Naive thymus-derived CD4-positive, alpha-beta T cell (primary cell): ENCODE results near the gene NTM. TPM values are rescaled to one million over a fixed set of nuclear protein-coding genes. Genes with fewer than 3 reads are reported as not detected.

Source experiments
- ATAC-seq: fragments of 150-1000 bp; cut with Tn5 transposase; 2 replicates; pipeline ENCODE4 v1.10.0; 2021; ENCODE audit warnings: mild to moderate bottlenecking, moderate library complexity
- CTCF ChIA-PET: fragments of 350-600 bp; sonication (Branson Sonifier 250); formaldehyde crosslinking; loops from one replicate; lab custom pipeline; 2021; ENCODE audit warnings: antibody characterized with exemption; lab: Charles Lee
- POLR2A ChIA-PET: fragments of 350-600 bp; sonication (Branson Sonifier 250); formaldehyde crosslinking; loops from one replicate; lab custom pipeline; 2021; ENCODE audit warnings: antibody characterized with exemption, inconsistent platforms; lab: Charles Lee
- DNase-seq, 9 donors: peaks; one replicate each; pipeline versions ENCODE4 v3.0.0 to v3.0.0-alpha.2; 2020 to 2022; ENCODE audit warnings: mixed read lengths in 1 of 9
- H3K27ac ChIP-seq: one replicate; pipeline ENCODE4 v1.7.0; 2013; ENCODE audit warnings: mild to moderate bottlenecking, low read depth, low read length, moderate library complexity
- H3K27me3 ChIP-seq, 2 donors: one replicate each; pipeline ENCODE4 v1.7.0; 2013; ENCODE audit warnings: low read length in 2 of 2, mild to moderate bottlenecking in 2 of 2, moderate library complexity in 2 of 2; ENCODE audit not compliant: control insufficient read depth in 2 of 2, insufficient read depth in 2 of 2
- H3K36me3 ChIP-seq, 3 experiments: 1 replicate in 2 of 3; 2 replicates in 1 of 3; pipeline ENCODE4 v1.7.0; 2013; ENCODE audit warnings: low read length in 3 of 3, mild to moderate bottlenecking in 3 of 3, moderate library complexity in 1 of 3; ENCODE audit not compliant: insufficient read depth in 3 of 3, control insufficient read depth in 2 of 3
- H3K4me1 ChIP-seq, 2 donors: one replicate each; pipeline ENCODE4 v1.7.0; 2013; ENCODE audit warnings: low read length in 2 of 2, mild to moderate bottlenecking in 2 of 2, moderate library complexity in 1 of 2; ENCODE audit not compliant: control insufficient read depth in 2 of 2, insufficient read depth in 2 of 2
- H3K4me3 ChIP-seq: 2 replicates; pipeline ENCODE4 v1.7.0; 2013; ENCODE audit warnings: mild to moderate bottlenecking, low read length
- H3K9me3 ChIP-seq, 3 experiments: 1 replicate in 2 of 3; 2 replicates in 1 of 3; pipeline ENCODE4 v1.7.0; 2013; ENCODE audit warnings: low read length in 3 of 3; ENCODE audit not compliant: control insufficient read depth in 2 of 3
- H3K27ac Mint-ChIP-seq, 9 donors: one replicate each; pipeline ENCODE4 v1.8.0; 2020 to 2022; ENCODE audit warnings: mixed read lengths in 9 of 9, mild to moderate bottlenecking in 8 of 9, moderate library complexity in 5 of 9, inconsistent platforms in 2 of 9
- H3K27me3 Mint-ChIP-seq, 5 donors: one replicate each; pipeline ENCODE4 v1.8.0; 2021 to 2022; ENCODE audit warnings: mixed read lengths in 5 of 5, mild to moderate bottlenecking in 1 of 5
- H3K36me3 Mint-ChIP-seq, 5 donors: one replicate each; pipeline ENCODE4 v1.8.0; 2020 to 2022; ENCODE audit warnings: mixed read lengths in 5 of 5, mild to moderate bottlenecking in 3 of 5, inconsistent platforms in 1 of 5
- H3K4me1 Mint-ChIP-seq, 7 donors: one replicate each; pipeline ENCODE4 v1.8.0; 2020 to 2022; ENCODE audit warnings: mixed read lengths in 7 of 7, mild to moderate bottlenecking in 3 of 7, inconsistent platforms in 1 of 7
- H3K4me3 Mint-ChIP-seq, 10 donors: one replicate each; pipeline ENCODE4 v1.8.0; 2020 to 2022; ENCODE audit warnings: mild to moderate bottlenecking in 10 of 10, mixed read lengths in 10 of 10, moderate library complexity in 6 of 10, inconsistent platforms in 2 of 10
- H3K9me3 Mint-ChIP-seq, 11 donors: one replicate each; pipeline ENCODE4 v1.8.0; 2020 to 2022; ENCODE audit warnings: mixed read lengths in 11 of 11, mild to moderate bottlenecking in 4 of 11, inconsistent platforms in 1 of 11, moderate library complexity in 1 of 11
- intact Hi-C, 2 donors: fragments of 100-400 bp; cut with micrococcal nuclease; formaldehyde crosslinking; loops; one replicate each; pipeline ENCODE4 v1.15.1; 2023
- polyA plus RNA-seq, 2 donors: library from polyadenylated mRNA; unstranded; fragments of 300-500 nt; fragmentation: Illumina TruSeq; gene quantifications; one replicate each; pipeline ENCODE4 v1.2.3, GENCODE V29; 2021
- total RNA-seq, 6 experiments: library from RNA in 5 of 6; stranded (reverse) in 5 of 6; gene quantifications; 1 replicate in 5 of 6; 2 replicates in 1 of 6; pipeline ENCODE4 v1.2.3 and lab custom pipeline; 2021 to 2026

The NTM gene
- total and polyA plus RNA-seq, 7 experiments from 2014 or later: not detected

DNA sequence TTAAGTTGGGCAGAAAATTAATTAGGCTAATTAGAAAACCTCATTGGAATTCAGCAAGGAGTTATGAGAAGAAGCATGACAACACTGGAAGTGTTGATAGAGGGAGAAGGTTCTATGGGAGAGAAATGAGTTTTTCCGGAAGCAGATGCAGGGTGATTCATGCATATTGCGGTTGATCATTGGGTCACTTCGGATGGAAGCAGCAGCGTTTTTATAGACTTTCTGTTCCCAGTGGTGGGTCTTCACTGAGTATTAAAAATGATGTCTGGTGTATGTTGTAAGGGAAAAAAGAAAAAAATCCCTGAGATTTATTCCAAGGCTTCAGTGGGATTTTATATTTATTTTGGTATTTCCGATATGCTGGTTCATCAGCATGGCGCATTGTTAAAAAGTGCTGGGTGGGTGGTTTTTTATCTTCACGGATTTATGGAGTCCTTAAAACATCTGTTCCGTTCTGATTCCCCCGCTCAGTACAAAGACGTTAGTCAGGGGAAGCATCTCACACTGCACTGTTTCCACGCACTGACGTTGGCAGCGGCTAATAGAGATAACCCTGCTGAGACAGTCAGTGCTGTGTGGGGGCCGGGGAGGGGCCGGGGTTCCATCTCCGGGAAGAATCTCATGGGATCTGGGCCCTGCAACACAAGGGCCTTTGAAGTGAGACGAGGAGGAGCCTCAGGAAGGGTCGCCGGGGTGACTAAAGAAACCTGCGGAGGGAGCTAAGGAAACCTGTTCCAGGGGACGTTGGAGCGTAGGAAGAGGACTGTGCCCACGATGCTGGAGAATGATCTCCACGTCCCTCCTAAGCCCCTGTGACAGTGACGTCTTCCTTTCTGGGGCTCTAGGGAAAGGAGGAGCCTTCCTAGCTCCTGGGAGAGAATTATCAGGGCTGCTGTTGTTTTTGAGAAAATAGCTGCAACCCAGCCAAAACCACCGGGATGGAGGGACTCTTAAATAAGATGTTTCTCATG lies 390.0 kb downstream of the NTM start:
- intact Hi-C loops: no loop called here
- Histone ChIP-seq H3K36me3 (no peaks in the 10 kb centered on the region), H3K4me3 (no peak overlapping the region), H3K4me1 (no peaks in the 10 kb centered on the region), H3K27ac (no peak overlapping the region), H3K27me3 (no peaks in the 10 kb centered on the region), H3K9me3 (no peaks in the 10 kb centered on the region)
- CTCF ChIA-PET: no interaction called here
- H3K4me3 Mint-ChIP-seq: no peak overlapping the region
- H3K36me3 Mint-ChIP-seq: no peaks in the 10 kb centered on the region
- H3K9me3 Mint-ChIP-seq: peaks cover 0 to 6% (median 3%) of the 10 kb centered on the region in 11 donors
- no peaks in the 10 kb centered on the region for H3K4me1 Mint-ChIP-seq
- H3K27me3 Mint-ChIP-seq: peaks cover 0 to 6% (median 0%) of the 10 kb centered on the region in 5 donors
- no peak for ATAC-seq
- H3K27ac Mint-ChIP-seq: no peak overlapping the region
- POLR2A ChIA-PET: no interaction called here
- DNase-seq: no peak

DNA sequence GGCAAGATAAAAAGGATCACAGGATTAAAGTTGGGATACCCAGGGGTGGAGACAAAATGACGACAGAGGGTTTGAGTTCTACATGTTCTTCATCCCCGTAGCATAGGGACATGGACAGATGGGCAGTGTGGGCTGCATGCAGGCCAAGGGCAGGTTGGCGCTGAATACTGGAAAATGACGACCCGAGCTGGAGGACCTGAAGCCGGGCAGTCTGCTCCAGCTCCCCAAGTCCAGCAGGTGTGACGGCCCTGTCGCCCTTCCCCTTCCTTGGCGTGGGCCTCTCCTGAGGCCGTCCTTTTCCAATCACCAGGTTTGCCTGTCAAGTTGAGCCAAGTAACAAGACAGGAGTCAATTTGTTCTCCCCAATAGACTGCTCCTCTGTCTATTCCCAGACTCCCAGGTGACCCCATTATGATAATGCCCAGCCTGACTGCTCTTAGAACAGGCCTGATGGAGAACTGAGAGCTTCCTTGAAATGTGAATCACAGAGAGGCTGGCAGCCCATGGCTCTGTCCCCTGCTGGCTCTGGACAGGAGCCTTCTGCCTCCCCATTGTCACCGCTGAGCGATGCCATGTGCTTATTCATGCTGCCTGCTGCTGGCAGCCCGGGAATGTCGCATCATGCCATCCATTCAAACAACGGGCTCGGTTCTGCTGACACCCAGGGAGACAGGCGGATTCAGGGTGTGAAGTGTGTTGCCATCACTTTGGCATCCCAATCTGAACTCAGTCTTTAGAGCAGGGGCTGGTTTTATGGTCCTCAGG lies 392.1 kb downstream of the NTM start:
- Mint-ChIP-seq H3K27ac (no peak overlapping the region), H3K27me3 (peaks cover 0 to 6% (median 0%) of the 10 kb centered on the region in 5 donors), H3K4me1 (no peaks in the 10 kb centered on the region), H3K36me3 (no peaks in the 10 kb centered on the region), H3K4me3 (no peak overlapping the region), H3K9me3 (peaks cover 0 to 6% (median 2%) of the 10 kb centered on the region in 11 donors)
- DNase-seq (no peak), ATAC-seq (no peak)
- POLR2A ChIA-PET: no interaction called here
- intact Hi-C loops: no loop called here
- H3K4me1 ChIP-seq: no peaks in the 10 kb centered on the region
- H3K36me3 ChIP-seq: no peaks in the 10 kb centered on the region
- H3K4me3 ChIP-seq: no peak overlapping the region
- no peaks in the 10 kb centered on the region for H3K27me3 ChIP-seq
- no peak overlapping the region for H3K27ac ChIP-seq
- no peaks in the 10 kb centered on the region for H3K9me3 ChIP-seq
- CTCF ChIA-PET: no interaction called here

DNA sequence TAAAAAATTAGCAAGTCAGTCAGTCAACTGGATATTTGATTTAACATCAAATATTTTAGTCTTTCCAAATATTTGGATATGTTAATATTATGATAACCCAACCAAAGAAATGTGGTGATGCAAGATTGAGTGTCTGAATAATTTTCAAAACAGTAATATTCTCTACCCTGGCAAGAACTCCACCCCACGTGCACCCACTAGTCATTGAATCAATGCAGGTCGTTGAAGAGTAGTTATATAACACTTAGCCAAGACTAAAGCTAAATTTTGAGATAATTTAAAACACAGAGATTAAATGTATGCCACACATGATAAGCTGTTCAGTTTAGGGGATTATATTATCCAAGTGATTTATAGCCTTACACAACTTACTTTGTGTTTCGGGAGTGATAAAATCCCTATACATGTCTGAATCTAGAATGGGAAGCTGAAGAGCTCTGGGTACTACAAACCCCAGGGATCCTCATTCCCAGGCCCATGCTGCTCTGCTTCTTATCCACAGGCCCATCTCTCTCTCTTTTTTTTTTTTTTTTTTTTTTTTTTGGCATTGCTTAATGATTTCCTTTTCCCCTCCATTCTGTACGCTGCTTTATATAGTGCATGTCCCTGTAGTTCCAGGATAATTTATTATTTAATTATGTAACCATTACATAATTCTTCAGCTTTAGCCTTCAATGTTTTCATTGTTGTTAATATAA lies 392.9 kb downstream of the NTM start:
- Mint-ChIP-seq H3K27ac (no peak overlapping the region), H3K9me3 (peaks cover 0 to 6% (median 3%) of the 10 kb centered on the region in 11 donors), H3K4me1 (no peaks in the 10 kb centered on the region), H3K36me3 (no peaks in the 10 kb centered on the region), H3K4me3 (no peak overlapping the region), H3K27me3 (peaks cover 0 to 6% (median 0%) of the 10 kb centered on the region in 5 donors)
- Histone ChIP-seq H3K4me3 (no peak overlapping the region), H3K36me3 (no peaks in the 10 kb centered on the region), H3K9me3 (no peaks in the 10 kb centered on the region), H3K27me3 (no peaks in the 10 kb centered on the region), H3K27ac (no peak overlapping the region), H3K4me1 (no peaks in the 10 kb centered on the region)
- CTCF ChIA-PET: no interaction called here
- no peak for ATAC-seq
- intact Hi-C loops: no loop called here
- DNase-seq: no peak
- POLR2A ChIA-PET: no interaction called here

DNA sequence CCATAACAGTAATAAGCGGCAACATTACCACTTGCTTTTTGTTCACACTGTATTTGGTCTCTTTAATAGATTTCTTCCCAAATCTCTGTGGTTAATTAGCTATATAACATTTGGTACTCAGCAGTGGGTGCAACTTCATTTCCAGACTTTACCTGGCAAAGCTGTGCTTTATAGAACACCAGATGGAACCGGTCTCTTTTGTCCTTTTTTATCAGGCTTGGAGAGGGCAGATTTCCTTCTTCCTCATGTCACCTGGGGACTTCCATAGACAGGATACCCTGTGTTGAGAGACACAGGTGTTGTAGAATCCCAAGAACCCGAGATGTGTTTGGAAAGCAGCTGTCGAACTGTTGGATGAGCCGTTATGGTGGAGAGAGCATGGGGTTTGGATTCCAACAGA lies 393.7 kb downstream of the NTM start:
- no peak overlapping the region for H3K27ac ChIP-seq
- no peaks in the 10 kb centered on the region for H3K4me1 ChIP-seq
- H3K36me3 ChIP-seq: no peaks in the 10 kb centered on the region
- DNase-seq (no peak), ATAC-seq (no peak)
- ChIA-PET POLR2A (no interaction called here), CTCF (no interaction called here)
- no peaks in the 10 kb centered on the region for H3K36me3 Mint-ChIP-seq
- H3K4me3 Mint-ChIP-seq: no peak overlapping the region
- H3K27me3 Mint-ChIP-seq: peaks cover 0 to 6% (median 0%) of the 10 kb centered on the region in 5 donors
- no peaks in the 10 kb centered on the region for H3K4me1 Mint-ChIP-seq
- H3K4me3 ChIP-seq: no peak overlapping the region
- H3K9me3 Mint-ChIP-seq: peaks cover 0 to 6% (median 3%) of the 10 kb centered on the region in 11 donors
- H3K9me3 ChIP-seq: no peaks in the 10 kb centered on the region
- H3K27ac Mint-ChIP-seq: no peak overlapping the region
- no peaks in the 10 kb centered on the region for H3K27me3 ChIP-seq
- intact Hi-C loops: no loop called here

DNA sequence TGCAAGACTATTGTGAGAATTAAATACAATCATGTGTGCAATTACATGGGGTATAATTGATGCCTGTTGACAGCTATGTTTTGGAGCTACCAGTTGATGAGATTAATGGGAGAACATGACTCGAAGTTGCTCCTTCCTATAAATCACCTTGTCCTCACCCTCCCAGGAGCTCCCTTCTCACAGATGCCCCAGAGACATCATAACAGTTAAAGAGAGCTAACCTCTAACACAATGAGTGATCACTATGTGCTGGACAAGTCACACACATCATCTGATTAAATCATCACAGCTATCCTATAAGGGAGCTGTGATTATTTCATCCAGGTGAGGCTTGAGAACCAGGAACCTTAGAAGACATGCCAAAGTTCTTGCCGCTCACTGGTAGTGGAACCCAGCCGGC lies 394.2 kb downstream of the NTM start:
- no peaks in the 10 kb centered on the region for H3K4me1 ChIP-seq
- no peaks in the 10 kb centered on the region for H3K27me3 ChIP-seq
- H3K9me3 ChIP-seq: no peaks in the 10 kb centered on the region
- no peaks in the 10 kb centered on the region for H3K36me3 Mint-ChIP-seq
- H3K9me3 Mint-ChIP-seq: peaks cover 0 to 6% (median 3%) of the 10 kb centered on the region in 11 donors
- peaks cover 0 to 4% (median 0%) of the 10 kb centered on the region in 5 donors for H3K27me3 Mint-ChIP-seq
- no peak overlapping the region for H3K27ac Mint-ChIP-seq
- ChIA-PET CTCF (no interaction called here), POLR2A (no interaction called here)
- DNase-seq (no peak), ATAC-seq (no peak)
- intact Hi-C loops: no loop called here
- no peak overlapping the region for H3K4me3 Mint-ChIP-seq
- no peaks in the 10 kb centered on the region for H3K4me1 Mint-ChIP-seq
- H3K27ac ChIP-seq: no peak overlapping the region
- H3K4me3 ChIP-seq: no peak overlapping the region
- no peaks in the 10 kb centered on the region for H3K36me3 ChIP-seq

DNA sequence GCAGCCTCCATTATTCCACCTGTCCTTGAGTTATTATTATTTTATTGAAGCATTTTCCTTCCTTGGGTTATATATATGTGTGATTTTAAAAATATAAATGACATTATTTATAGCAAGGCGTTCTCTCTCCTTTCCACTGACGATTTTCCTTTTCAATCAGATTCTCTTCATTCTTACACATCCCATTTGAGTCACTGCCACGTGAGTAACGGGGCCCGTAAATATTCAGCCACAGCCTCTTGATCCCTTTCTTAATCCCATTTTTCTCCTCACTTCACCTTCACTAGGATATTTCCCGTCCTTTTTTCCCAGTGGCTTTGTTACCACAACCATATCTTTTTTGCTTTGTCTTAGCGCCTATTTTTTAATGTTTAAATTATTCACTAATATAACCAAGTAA lies 396.2 kb downstream of the NTM start:
- no peaks in the 10 kb centered on the region for H3K27me3 ChIP-seq
- no peaks in the 10 kb centered on the region for H3K36me3 ChIP-seq
- Mint-ChIP-seq H3K4me1 (no peaks in the 10 kb centered on the region), H3K27ac (no peak overlapping the region), H3K36me3 (no peaks in the 10 kb centered on the region), H3K27me3 (no peaks in the 10 kb centered on the region), H3K4me3 (no peak overlapping the region), H3K9me3 (peaks cover 0 to 10% (median 3%) of the 10 kb centered on the region in 11 donors)
- POLR2A ChIA-PET: no interaction called here
- intact Hi-C loops: no loop called here
- H3K4me3 ChIP-seq: no peak overlapping the region
- DNase-seq (no peak), ATAC-seq (no peak)
- H3K9me3 ChIP-seq: no peaks in the 10 kb centered on the region
- no peaks in the 10 kb centered on the region for H3K4me1 ChIP-seq
- CTCF ChIA-PET: no interaction called here
- no peak overlapping the region for H3K27ac ChIP-seq
